Measurements from ENCODE around the gene MCHR1.

- no peak for TF ChIP-seq CTCF (conservative IDR thresholded peaks at IDR 0.05; ENCODE audit: low read depth in 2 of 2)
- no peak for TF ChIP-seq POLR2AphosphoS5 (IDR thresholded peaks at IDR 0.05; ENCODE audit: low read depth)
- TF ChIP-seq EZH2 (IDR thresholded peaks at IDR 0.05; ENCODE audit: low read depth, unreplicated experiment), result no peak
- TF ChIP-seq EZH2phosphoT487 (IDR thresholded peaks at IDR 0.05; ENCODE audit: unreplicated experiment), result no peak
- TF ChIP-seq ZNF331 (CRISPR knock-in tag; IDR thresholded peaks at IDR 0.05; ENCODE audit: low read depth), result no peak
Observed at GRCh38 chr22:40631925-40632324, 47.4 kb upstream of the MCHR1 start.

Measured in GM23338 (cell line).